HG02884 (cell line): ENCODE results near the gene BTRC.

Source experiments
- ATAC-seq: cut with Tn5 transposase; IDR thresholded peaks from one replicate; pipeline ENCODE4 v1.9.1; 2021; ENCODE audit warnings: mild to moderate bottlenecking, moderate library complexity; ENCODE audit not compliant: unreplicated experiment

Gene BTRC

DNA sequence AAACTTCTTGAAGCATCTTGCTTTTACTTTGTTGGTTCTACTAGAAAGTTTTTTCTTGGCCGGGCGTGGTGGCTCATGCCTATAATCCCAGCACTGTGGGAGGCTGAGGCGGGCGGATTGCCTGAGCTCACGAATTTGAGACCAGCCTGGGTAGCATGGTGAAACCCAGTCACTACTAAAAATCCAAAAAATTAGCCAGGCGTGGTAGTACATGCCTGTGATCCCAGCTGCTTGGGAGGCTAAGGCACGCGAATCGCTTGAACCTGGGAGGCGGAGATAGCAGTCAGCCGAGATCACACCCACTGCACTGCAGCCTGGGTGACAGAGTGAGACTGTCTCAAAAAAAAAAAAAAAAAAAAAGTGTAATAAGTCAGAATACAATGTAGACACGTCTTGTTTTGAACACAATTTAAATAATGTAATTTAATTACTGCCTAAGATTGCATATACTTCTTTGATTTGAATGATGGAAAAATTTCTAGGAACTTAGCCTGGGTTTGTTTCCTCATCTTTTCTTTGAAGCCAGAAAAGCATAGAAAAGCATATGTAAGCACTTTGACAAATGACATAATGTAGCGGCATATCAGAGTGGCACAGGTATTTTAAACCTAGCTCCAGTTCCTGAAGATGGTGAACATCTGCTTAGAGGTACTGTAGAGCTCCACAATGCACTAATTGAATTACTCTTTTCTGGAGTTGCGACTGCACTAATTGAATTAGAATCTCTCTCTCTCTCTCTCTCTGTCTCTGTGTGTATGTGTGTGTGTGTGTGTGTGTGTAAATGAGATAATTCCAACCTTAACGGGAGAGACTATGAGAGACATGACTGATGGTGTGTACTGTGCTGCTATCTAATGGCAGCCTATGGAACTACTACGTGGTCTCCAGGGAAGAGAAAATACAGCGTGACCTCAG, 87.8 kb downstream of the BTRC start:
- no peak for ATAC-seq

DNA sequence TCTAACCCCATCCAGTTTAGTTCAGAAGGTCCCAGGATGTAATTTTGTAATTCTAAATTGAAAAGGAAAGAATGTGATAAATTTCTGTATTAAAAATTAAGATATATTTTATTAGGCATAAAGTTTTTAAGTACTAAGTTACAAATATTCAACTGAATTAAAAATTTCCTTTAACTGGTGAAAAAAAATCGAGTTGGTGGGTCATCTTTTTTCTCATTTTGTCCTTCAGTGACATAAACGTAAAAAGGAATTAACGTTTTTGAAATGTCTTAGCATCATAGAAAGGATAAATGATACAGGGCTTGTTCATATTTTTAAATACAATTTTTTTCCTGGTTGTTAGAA, 88.5 kb downstream of the BTRC start:
- ATAC-seq = no peak

DNA sequence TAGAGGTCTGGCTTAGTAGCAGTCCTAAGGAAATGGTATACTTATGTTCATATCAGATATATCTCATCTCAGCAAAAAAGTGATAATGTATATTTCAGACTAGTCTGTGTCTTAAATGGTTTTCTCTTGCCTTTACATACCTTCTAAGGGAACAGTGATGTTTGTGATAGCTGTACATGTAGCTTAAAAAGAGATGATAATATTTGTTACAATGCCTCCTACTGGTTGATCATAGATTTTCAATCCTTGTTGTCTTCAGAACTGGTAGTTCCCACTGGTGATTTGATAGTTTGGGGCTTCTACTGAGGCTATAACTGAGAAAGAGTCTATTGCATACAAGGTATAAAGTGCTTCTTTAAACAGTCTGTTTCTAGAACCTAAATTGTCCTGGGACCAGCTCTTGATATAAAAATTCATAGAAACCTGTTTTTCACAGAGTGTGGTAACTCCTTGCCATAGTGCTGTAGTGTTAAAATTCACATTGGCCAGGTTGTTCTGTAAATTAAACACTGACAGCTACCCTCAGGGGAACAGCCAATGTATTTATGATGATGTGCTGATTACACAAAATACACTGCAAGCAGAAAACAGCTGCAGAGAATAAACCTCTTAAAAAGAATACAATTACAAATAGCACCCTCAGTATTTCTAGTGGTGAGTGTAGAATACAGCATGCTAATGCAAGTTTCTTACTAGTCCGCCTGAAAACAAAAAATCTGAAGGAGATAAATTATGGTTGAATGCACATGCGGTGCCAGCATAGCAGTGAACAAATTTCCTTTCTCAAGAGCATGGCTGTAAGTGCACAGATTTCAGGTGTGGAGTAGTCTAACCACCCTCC, 90.3 kb downstream of the BTRC start:
- ATAC-seq = no peak

GRCh38 chr10:101446071-101446470, 92.1 kb downstream of the BTRC start:
- ATAC-seq = no peak

- no peak for ATAC-seq
These were observed 93.0 kb downstream of the BTRC start for GRCh38 chr10:101446947-101447346.

- ATAC-seq = no peak
These were observed 93.5 kb downstream of the BTRC start for GRCh38 chr10:101447477-101447876.

- no peak for ATAC-seq
These were observed 96.5 kb downstream of the BTRC start for GRCh38 chr10:101450277-101451080.

DNA sequence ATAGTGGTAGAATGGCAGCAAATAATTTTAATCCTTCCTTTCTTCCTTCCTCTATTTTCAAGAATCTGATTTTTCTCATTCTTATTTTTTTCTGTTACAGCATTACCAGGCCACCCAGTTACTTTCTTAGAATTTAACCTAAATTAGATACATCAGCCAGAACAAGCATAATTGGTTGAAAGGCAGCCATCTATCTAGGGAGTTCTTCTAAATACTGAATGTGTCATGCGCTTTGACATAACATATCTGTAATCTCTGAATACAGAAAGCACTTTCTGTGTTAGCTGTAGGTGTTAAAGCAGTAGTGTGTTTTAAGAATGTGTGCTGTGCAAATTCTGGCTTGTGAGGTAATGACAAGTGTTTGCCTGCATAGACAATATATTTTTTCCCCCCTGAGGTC, 97.3 kb downstream of the BTRC start:
- no peak for ATAC-seq

GRCh38 chr10:101451667-101452069, 97.7 kb downstream of the BTRC start:
- no peak for ATAC-seq

DNA sequence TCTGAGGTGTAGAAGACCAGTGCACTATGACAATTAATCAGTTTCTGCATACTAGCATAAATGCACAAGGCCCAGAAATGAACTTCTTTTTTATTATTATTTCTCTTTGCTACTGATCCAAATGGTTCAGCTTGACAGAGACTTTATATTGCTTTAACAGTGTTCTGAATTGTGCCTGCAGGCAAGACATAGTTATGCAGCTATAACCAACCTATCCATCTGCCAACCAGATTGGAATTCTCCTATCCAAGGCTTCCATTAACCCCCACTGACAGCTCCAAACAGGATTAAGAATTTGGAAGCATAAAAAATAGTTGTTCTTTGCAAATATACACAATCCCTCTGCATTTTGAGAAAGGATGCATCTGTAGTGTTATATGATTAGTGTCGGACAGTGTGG, 98.2 kb downstream of the BTRC start:
- no peak for ATAC-seq

- no peak for ATAC-seq
These were observed 98.6 kb downstream of the BTRC start for GRCh38 chr10:101452593-101452992.

GRCh38 chr10:101453318-101453717, 99.4 kb downstream of the BTRC start:
- no peak for ATAC-seq

- ATAC-seq = no peak
These were observed 100.1 kb downstream of the BTRC start for GRCh38 chr10:101453791-101454718.

GRCh38 chr10:101458869-101459268, 104.9 kb downstream of the BTRC start:
- no peak for ATAC-seq

DNA sequence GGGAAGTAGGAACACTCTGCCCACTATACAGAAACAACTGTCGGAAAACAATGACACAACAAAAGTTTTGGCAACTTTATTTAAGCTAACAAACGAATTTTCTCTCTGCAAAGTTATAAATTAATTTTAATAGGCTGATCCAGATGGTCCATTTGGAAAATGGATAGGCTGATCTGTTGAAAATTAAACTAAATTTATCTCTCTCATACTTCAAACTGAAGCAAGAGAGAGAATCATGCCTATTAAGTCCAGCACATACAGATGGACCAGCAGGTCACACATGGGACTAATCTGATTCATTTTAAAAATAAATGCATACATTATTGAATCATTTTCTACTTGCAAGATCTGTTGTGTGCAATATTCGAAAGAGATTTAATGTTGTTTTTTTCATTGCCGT, 110.1 kb downstream of the BTRC start:
- no peak for ATAC-seq

DNA sequence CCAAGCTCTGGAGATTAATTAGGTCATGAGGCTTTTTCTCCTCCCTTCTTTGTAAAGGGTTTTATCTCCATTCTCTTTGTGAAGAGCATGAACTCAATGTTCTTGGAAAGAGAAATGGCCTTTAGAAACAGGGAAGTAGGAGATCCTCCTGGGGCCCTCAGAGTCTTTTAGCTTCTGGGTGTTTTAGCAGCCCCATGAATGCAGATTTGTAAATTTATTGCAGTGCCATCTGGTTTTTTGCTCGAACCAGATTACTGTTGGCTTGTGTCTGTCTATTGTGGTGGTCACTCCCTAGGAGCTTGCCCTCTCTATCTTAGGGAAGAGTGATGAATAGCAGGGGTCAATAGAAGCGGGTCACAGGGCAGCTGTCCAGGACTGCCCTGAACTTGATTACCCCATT, 110.6 kb downstream of the BTRC start:
- no peak for ATAC-seq

DNA sequence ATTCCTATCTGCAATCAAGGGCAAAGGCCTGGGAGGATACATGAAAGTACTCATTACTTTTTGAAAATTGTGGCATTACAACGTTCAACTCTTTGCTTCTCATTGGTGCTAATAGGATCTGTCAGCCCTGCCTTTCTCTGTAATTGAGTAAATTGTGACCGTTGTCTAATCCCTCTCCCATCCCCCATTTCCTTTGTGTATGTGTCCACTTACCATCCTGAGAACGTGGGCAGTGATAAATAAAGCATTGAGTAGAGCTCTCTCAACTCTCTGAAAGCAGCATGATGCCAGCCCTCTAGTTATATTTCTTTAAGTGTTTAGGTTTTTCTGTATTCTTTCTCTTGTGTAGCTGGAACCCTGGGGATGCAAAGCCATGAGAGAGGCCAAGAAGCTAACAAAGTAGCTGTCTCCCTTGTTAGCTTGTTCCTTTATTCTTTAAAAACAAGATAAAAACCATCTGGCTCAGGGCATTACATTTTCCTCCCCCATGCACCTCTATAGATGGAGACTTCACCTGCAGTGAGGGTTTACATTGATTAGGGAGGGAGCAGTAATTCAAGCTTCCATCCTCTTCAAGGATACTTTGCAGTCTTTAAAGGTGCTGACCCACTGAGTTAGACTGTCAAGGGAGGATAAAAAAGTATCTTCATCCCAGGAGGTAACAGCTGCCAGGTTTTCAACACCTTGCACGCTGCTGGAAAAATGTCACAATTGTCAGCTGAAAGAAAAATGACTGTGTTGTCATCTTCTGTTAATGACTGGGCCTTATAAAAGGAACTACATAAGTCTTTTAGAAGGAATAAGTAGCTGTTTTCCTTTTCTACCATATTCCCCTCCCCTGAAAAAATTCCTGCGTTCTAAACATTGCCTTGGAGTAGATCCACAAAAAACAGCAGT, 112.3 kb downstream of the BTRC start:
- ATAC-seq = no peak

DNA sequence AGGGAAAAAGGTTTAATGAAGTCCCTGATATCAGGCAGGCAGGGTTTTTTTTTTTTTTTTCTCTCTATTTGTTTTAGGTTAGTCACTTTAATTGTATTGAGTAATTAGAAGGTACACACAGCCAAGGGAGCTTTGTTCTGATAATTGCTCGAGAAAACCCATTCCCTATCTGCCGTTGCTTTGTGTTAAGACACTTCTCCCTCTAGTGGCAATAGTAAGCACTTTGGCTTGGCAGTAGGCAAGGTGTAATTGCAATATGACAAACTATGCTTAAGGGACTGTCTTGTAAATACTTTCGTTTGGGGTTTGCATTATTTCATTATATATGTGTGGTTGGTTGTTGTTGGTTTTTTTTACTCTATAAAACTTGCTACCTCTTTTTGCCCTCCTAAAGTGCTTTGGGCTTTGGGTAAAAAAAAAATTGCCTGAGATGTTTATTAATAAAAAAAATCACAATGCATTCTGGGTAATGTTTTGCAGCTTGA, 113.4 kb downstream of the BTRC start:
- no peak for ATAC-seq

- no peak for ATAC-seq
These were observed 114.2 kb downstream of the BTRC start for GRCh38 chr10:101468159-101468558.
